ENCODE data around the gene BLID. TPM values are rescaled to one million over a fixed set of nuclear protein-coding genes. Genes with fewer than 3 reads are reported as not detected.

The BLID gene
- total RNA-seq, 2 experiments from 2014 or later, result not detected

GRCh38 chr11:122085712-122086111 lies 30.3 kb downstream of the BLID start:
- no peak for DNase-seq (ENCODE audit: low spot score)
- Histone ChIP-seq H4K20me1 (ENCODE audit: insufficient read depth, low read length) (no peaks in the 10 kb centered on the region), H3K9me3 (ENCODE audit: low read length) (no peaks in the 10 kb centered on the region), H3K9me2 (ENCODE audit: insufficient read depth, low read length) (no peaks in the 10 kb centered on the region), H3K4me3 (ENCODE audit: low read depth, low read length, poor library complexity, severe bottlenecking) (no peak overlapping the region), H3K79me2 (ENCODE audit: insufficient read depth, low read depth, low read length) (no peaks in the 10 kb centered on the region), H3K4me2 (ENCODE audit: low read length) (no peak overlapping the region), H3K36me3 (ENCODE audit: insufficient read depth, low read length) (no peaks in the 10 kb centered on the region), H2AFZ (ENCODE audit: low read length) (no peak overlapping the region), H3K4me1 (ENCODE audit: insufficient read depth, low read length, poor library complexity, severe bottlenecking) (no peaks in the 10 kb centered on the region), H3K27ac (ENCODE audit: low read depth, low read length, poor library complexity, severe bottlenecking) (no peak overlapping the region)
- intact Hi-C loops (cut with micrococcal nuclease; ENCODE audit: unreplicated experiment), result no loop called here
- CTCF ChIA-PET (ENCODE audit: unreplicated experiment), result no interaction called here
- no peak for TF ChIP-seq EZH2phosphoT487 (IDR thresholded peaks at IDR 0.05; ENCODE audit: borderline replicate concordance, low read depth, low read length)
- TF ChIP-seq, protein P1, sequence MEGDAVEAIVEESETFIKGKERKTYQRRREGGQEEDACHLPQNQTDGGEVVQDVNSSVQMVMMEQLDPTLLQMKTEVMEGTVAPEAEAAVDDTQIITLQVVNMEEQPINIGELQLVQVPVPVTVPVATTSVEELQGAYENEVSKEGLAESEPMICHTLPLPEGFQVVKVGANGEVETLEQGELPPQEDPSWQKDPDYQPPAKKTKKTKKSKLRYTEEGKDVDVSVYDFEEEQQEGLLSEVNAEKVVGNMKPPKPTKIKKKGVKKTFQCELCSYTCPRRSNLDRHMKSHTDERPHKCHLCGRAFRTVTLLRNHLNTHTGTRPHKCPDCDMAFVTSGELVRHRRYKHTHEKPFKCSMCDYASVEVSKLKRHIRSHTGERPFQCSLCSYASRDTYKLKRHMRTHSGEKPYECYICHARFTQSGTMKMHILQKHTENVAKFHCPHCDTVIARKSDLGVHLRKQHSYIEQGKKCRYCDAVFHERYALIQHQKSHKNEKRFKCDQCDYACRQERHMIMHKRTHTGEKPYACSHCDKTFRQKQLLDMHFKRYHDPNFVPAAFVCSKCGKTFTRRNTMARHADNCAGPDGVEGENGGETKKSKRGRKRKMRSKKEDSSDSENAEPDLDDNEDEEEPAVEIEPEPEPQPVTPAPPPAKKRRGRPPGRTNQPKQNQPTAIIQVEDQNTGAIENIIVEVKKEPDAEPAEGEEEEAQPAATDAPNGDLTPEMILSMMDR (conservative IDR thresholded peaks at IDR 0.05; ENCODE audit: low read length), result no peak
- POLR2A ChIA-PET, result interaction anchor here (0.7 kb wide), 1 partner anchor 108 kb away, joined by 3 read pairs; no protein-coding TSS in a partner anchor
- BruUV-seq (replicated peaks), result no TSS peak

DNA sequence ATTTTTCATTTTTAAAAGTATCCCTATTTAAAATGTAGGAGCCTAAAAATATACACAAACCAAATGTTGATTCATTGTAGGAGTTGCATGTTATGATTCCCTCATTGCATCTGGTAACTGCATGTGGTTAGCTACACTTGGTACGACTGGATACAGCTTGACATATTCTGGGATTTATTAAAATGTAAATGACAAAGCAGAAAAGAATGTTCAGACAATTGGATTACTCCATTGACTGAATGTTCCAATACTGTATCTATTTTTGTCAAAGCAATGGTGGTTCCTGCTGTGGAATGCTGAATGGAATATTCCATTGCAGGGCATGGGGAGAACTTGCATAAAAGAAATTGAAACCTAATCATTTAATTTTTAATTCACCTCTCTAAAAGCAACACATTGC lies 30.8 kb downstream of the BLID start:
- intact Hi-C loops (cut with micrococcal nuclease; ENCODE audit: unreplicated experiment), result no loop called here
- H4K20me1 ChIP-seq (ENCODE audit: insufficient read depth, low read length), result no peaks in the 10 kb centered on the region
- no TSS peak for BruUV-seq (replicated peaks)
- H3K27ac ChIP-seq (ENCODE audit: low read depth, low read length, poor library complexity, severe bottlenecking), result no peak overlapping the region
- no peaks in the 10 kb centered on the region for H3K4me1 ChIP-seq (ENCODE audit: insufficient read depth, low read length, poor library complexity, severe bottlenecking)
- no peak for TF ChIP-seq EZH2phosphoT487 (IDR thresholded peaks at IDR 0.05; ENCODE audit: borderline replicate concordance, low read depth, low read length)
- TF ChIP-seq, protein P1 (conservative IDR thresholded peaks at IDR 0.05; ENCODE audit: low read length), result no peak
- H3K9me3 ChIP-seq (ENCODE audit: low read length), result no peaks in the 10 kb centered on the region
- no peak for DNase-seq (ENCODE audit: low spot score)
- ChIA-PET POLR2A (interaction anchor here (0.7 kb wide), 1 partner anchor 109 kb away, joined by 3 read pairs; no protein-coding TSS in a partner anchor), CTCF (ENCODE audit: unreplicated experiment) (no interaction called here)
- H2AFZ ChIP-seq (ENCODE audit: low read length), result no peak overlapping the region
- no peaks in the 10 kb centered on the region for H3K36me3 ChIP-seq (ENCODE audit: insufficient read depth, low read length)
- H3K4me3 ChIP-seq (ENCODE audit: low read depth, low read length, poor library complexity, severe bottlenecking), result no peak overlapping the region
- H3K4me2 ChIP-seq (ENCODE audit: low read length), result no peak overlapping the region
- no peaks in the 10 kb centered on the region for H3K9me2 ChIP-seq (ENCODE audit: insufficient read depth, low read length)
- H3K79me2 ChIP-seq (ENCODE audit: insufficient read depth, low read depth, low read length), result no peaks in the 10 kb centered on the region

- intact Hi-C loops (cut with micrococcal nuclease; ENCODE audit: unreplicated experiment), result no loop called here
- H3K4me1 ChIP-seq (ENCODE audit: insufficient read depth, low read length, poor library complexity, severe bottlenecking), result no peaks in the 10 kb centered on the region
- no peak overlapping the region for H3K4me2 ChIP-seq (ENCODE audit: low read length)
- H3K27ac ChIP-seq (ENCODE audit: low read depth, low read length, poor library complexity, severe bottlenecking), result no peak overlapping the region
- no peak for DNase-seq (ENCODE audit: low spot score)
- H4K20me1 ChIP-seq (ENCODE audit: insufficient read depth, low read length), result no peaks in the 10 kb centered on the region
- H3K36me3 ChIP-seq (ENCODE audit: insufficient read depth, low read length), result no peaks in the 10 kb centered on the region
- ChIA-PET POLR2A (no interaction called here), CTCF (ENCODE audit: unreplicated experiment) (no interaction called here)
- H3K9me2 ChIP-seq (ENCODE audit: insufficient read depth, low read length), result no peaks in the 10 kb centered on the region
- TF ChIP-seq EZH2phosphoT487 (IDR thresholded peaks at IDR 0.05; ENCODE audit: borderline replicate concordance, low read depth, low read length), result no peak
- TF ChIP-seq, protein P1 (conservative IDR thresholded peaks at IDR 0.05; ENCODE audit: low read length), result no peak
- no TSS peak for BruUV-seq (replicated peaks)
- H3K4me3 ChIP-seq (ENCODE audit: low read depth, low read length, poor library complexity, severe bottlenecking), result no peak overlapping the region
- H3K79me2 ChIP-seq (ENCODE audit: insufficient read depth, low read depth, low read length), result no peaks in the 10 kb centered on the region
- H2AFZ ChIP-seq (ENCODE audit: low read length), result no peak overlapping the region
- no peaks in the 10 kb centered on the region for H3K9me3 ChIP-seq (ENCODE audit: low read length)
These were observed 33.8 kb downstream of the BLID start for GRCh38 chr11:122082205-122082604.
